DND-41 (cell line): ENCODE results near the gene CCDC78.
"Not testable (repeated sequence)": the region's sequence is repeated elsewhere in the genome, so short reads cannot be mapped to it uniquely, and the experiment has no call there.

Experiments
- ATAC-seq: fragments of 200-7000 bp; cut with Tn5 transposase; 3 replicates; pipeline ENCODE4 v1.9.1; 2021; ENCODE audit warnings: low read depth; ENCODE audit not compliant: insufficient read depth
- DNase-seq: peaks from one replicate; pipeline ENCODE4 v3.0.0-alpha.2; 2020
- H2AFZ ChIP-seq: 2 replicates; pipeline ENCODE4 v1.6.0; 2012; ENCODE audit warnings: low read depth, low read length
- H3K27ac ChIP-seq: 2 replicates; pipeline ENCODE4 v1.5.1; 2012; ENCODE audit warnings: low read length, inconsistent platforms
- H3K27me3 ChIP-seq: fragments of 200-600 bp; sonication (generic); 2 replicates; pipeline ENCODE4 v1.6.0; 2012; ENCODE audit warnings: low read length, mild to moderate bottlenecking, inconsistent platforms; ENCODE audit not compliant: insufficient read depth, poor library complexity
- H3K36me3 ChIP-seq: 2 replicates; pipeline ENCODE4 v1.5.1; 2012; ENCODE audit warnings: low read length, inconsistent platforms; ENCODE audit not compliant: insufficient read depth
- H3K4me1 ChIP-seq: 2 replicates; pipeline ENCODE4 v1.5.1; 2012; ENCODE audit warnings: mild to moderate bottlenecking, low read length; ENCODE audit not compliant: insufficient read depth
- H3K4me2 ChIP-seq: 2 replicates; pipeline ENCODE4 v1.6.0; 2012; ENCODE audit warnings: mild to moderate bottlenecking, moderate library complexity, low read length, inconsistent platforms; ENCODE audit not compliant: insufficient read depth
- H3K4me3 ChIP-seq, 2 experiments: fragments of 200-600 bp in 1 of 2; shearing (Covaris generic) in 1 of 2; 2 replicates each; pipeline ENCODE4 v1.5.1; 2012 to 2016; ENCODE audit warnings: inconsistent platforms in 2 of 2, low read length in 2 of 2, mild to moderate bottlenecking in 2 of 2, low read depth in 1 of 2, moderate library complexity in 1 of 2
- H3K79me2 ChIP-seq: 2 replicates; pipeline ENCODE4 v1.6.0; 2012; ENCODE audit warnings: low read length, inconsistent platforms; ENCODE audit not compliant: insufficient read depth
- H3K9ac ChIP-seq: 2 replicates; pipeline ENCODE4 v1.6.0; 2012; ENCODE audit warnings: low read depth, mild to moderate bottlenecking, inconsistent platforms, low read length, moderate library complexity
- H3K9me3 ChIP-seq: 2 replicates; pipeline ENCODE4 v1.5.1; 2012; ENCODE audit warnings: low read length, moderate library complexity, mild to moderate bottlenecking, inconsistent platforms; ENCODE audit not compliant: insufficient read depth, severe bottlenecking
- H4K20me1 ChIP-seq: 2 replicates; pipeline ENCODE4 v1.6.0; 2012; ENCODE audit warnings: low read length; ENCODE audit not compliant: insufficient read depth
- CTCF ChIP-seq: IDR thresholded peaks from 2 replicates; pipeline ENCODE4 v1.5.1; 2012; ENCODE audit warnings: borderline replicate concordance, low read length, moderate library complexity, mild to moderate bottlenecking; ENCODE audit not compliant: poor library complexity, severe bottlenecking; ENCODE audit errors: extremely low read depth
- EZH2 ChIP-seq: IDR thresholded peaks from 3 replicates; pipeline ENCODE4 v1.6.1; 2012; ENCODE audit warnings: borderline replicate concordance, low read depth, mild to moderate bottlenecking, moderate library complexity, low read length, inconsistent platforms; ENCODE audit not compliant: severe bottlenecking

The CCDC78 gene

GRCh38 chr16:743794-744500 is 17.7 kb upstream of the CCDC78 start:
- DNase-seq (peak; percentile 42), ATAC-seq (no peak)
- Histone ChIP-seq H4K20me1 (no peaks in the 10 kb centered on the region), H3K79me2 (peaks cover 16% of the 10 kb centered on the region), H2AFZ (no peak overlapping the region), H3K4me1 (peaks cover 19% of the 10 kb centered on the region), H3K4me2 (no peak overlapping the region), H3K4me3 (no peak overlapping the region), H3K27me3 (no peaks in the 10 kb centered on the region), H3K9me3 (no peaks in the 10 kb centered on the region), H3K9ac (no peak overlapping the region), H3K36me3 (peaks cover 5% of the 10 kb centered on the region; the same call in 1 of the 2 replicates), H3K27ac (no peak overlapping the region)
- TF ChIP-seq CTCF = peak; percentile 56
- no peak for TF ChIP-seq EZH2

- not testable (repeated sequence) for H2AFZ ChIP-seq
Observed at GRCh38 chr16:742894-743293, 16.7 kb upstream of the CCDC78 start.

GRCh38 chr16:741986-742629 is 15.9 kb upstream of the CCDC78 start:
- Histone ChIP-seq H3K27me3 (no peaks in the 10 kb centered on the region), H2AFZ (no peak overlapping the region), H4K20me1 (no peaks in the 10 kb centered on the region), H3K27ac (no peak overlapping the region), H3K79me2 (peaks cover 18% of the 10 kb centered on the region), H3K4me1 (peaks cover 19% of the 10 kb centered on the region), H3K4me2 (peak overlapping the region; percentile 29; the same call in 1 of the 2 replicates), H3K36me3 (peaks cover 15% of the 10 kb centered on the region), H3K9ac (no peak overlapping the region), H3K9me3 (no peaks in the 10 kb centered on the region), H3K4me3 (no peak overlapping the region)
- no peak for DNase-seq
- TF ChIP-seq EZH2 (no peak), CTCF (no peak)
- no peak for ATAC-seq

More at GRCh38 chr16:742894-743293, 16.7 kb upstream of the CCDC78 start:
- not testable (repeated sequence) for DNase-seq, H3K27ac ChIP-seq, H3K36me3 ChIP-seq, H3K27me3 ChIP-seq, H3K9ac ChIP-seq, H3K9me3 ChIP-seq, H4K20me1 ChIP-seq, H3K4me2 ChIP-seq, ATAC-seq, H3K4me3 ChIP-seq
- peaks cover 17% of the 10 kb centered on the region for H3K79me2 ChIP-seq
- H3K4me1 ChIP-seq = peaks cover 19% of the 10 kb centered on the region

- Histone ChIP-seq H3K27me3 (no peaks in the 10 kb centered on the region), H3K79me2 (peaks cover 18% of the 10 kb centered on the region), H2AFZ (peak within 1 kb of the TSS; percentile 97), H3K4me2 (peak within 1 kb of the TSS; percentile 99), H3K27ac (peak within 1 kb of the TSS; percentile 75), H3K9me3 (no peaks in the 10 kb centered on the region), H3K4me1 (peaks cover 19% of the 10 kb centered on the region), H4K20me1 (no peaks in the 10 kb centered on the region), H3K4me3 (peak within 1 kb of the TSS; percentile 91 to 98), H3K36me3 (peaks cover 26% of the 10 kb centered on the region), H3K9ac (peak within 1 kb of the TSS; percentile 96)
- DNase-seq (peak; percentile 89), ATAC-seq (peak; percentile 91)
- TF ChIP-seq CTCF (peak; percentile 91), EZH2 (no peak)
Observed at GRCh38 chr16:740764-741505, 14.7 kb upstream of the CCDC78 start, which contains the start of gene CIAO3. Gene CIAO3, minus strand, starts transcription at chr16:740997. Its CDS starts 12 bp downstream, at chr16:740985.
